Stimulated activated CD8-positive, alpha-beta memory T cell treated with anti-CD3 and anti-CD28 coated beads, Interleukin-12 subunit alpha, Interleukin-12 subunit beta, amount 100 ng/mL, for 1 hour (primary cell): ENCODE results near the gene BACE1.
"Not testable (repeated sequence)": the region's sequence is repeated elsewhere in the genome, so short reads cannot be mapped to it uniquely, and the experiment has no call there.

Experiments used
- DNase-seq: peaks from one replicate; pipeline ENCODE4 v3.0.0-alpha.2; 2020; ENCODE audit warnings: low read depth

BACE1 gene

DNA sequence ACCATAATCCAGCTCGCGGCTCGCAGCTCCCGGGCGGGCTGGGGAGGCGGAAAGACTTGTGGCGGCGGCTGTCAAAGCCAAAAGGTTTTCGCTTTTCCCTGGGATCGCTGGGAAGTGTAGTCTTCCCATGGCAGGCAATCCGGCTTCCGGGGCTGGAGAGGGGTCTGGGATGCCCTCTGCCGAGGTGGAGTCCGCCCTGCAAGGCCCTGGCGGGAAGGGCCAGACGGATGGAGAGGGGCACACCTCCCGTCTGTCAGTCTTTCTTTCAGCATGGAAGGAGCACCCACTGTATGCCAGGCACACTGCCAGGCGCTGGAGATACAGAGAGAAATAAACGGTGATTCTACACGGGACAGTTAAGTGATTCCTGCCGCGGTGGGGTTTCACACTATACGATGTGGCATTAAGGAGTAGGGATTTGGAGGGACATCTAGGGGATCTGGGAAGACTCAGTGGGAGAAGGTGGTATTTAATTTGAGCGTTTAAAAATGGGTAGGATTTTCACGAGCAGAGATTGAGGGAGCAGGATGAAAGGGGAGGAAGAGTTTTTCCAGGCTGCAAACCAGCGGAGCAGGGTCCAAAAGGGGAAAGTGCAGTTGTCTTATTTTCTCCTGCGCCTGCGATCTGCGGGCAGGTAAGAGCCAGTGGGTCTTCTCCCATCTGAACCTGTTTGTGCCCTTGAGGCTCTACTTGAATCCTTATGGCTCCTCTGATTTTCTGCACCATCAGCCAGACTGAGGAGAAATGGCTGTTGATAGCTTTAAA is at the start of gene BACE1:
TSS of gene BACE1 (minus strand) at position 60 of the 765 bp plus-strand sequence. CDS start 461 bp downstream, outside the sequence.
- no peak for DNase-seq

DNA sequence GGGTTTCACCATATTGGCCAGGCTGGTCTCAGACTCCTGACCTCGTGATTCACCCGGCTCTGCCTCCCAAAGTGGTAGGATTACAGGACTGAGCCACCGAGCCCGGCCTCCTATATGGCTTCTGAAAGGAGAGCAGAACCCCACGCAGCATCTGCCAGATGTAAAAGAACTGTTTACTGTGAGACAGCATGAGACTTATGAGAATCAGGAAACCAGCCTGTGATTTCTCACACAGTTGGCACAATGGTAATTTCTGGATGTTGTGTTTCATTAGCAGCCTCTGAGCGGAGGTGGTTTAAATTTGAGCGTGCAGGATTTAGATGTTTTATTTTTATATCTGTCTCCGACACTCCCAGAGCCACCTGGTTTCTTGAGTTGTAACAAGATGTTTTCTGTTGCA is 45.4 kb upstream of the BACE1 start:
- DNase-seq = no peak

DNA sequence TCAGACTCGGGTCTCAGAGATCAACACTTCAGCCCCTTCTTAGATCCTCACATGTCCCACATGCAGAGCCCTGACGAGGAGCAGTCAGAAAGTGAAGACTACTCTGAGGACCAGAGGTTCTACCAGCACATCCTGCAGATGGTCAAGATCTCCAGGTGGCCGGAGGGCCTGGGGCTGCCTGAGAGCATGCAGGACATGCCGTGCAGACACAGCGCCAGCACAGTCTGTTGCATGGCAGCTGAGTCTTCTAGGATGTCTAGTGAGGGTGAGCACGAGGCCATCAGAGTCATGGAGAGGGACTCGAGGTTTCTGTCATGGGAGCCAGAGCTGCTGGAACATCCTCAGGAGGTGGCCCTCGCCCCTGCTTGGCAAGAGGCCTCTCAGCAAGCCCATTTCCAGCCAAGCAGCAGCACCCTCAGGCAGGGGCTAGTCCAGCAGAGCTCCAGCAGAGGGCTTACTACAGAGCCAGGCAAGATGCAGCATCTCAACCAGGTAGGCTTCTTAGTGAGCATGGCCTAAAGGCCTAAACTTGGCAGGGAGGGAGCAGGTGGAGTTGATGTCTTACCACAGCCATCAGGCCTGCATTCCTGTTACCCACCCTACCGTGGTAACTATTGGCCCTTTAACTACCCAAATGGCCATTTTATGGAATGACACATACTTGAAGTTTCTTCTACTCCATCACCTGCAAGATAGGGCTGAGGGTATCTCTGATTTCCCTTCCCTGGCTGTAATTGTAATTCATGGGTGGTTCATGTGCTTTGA is 40.3 kb upstream of the BACE1 start:
- no peak for DNase-seq

- no peak for DNase-seq
These were observed 38.5 kb upstream of the BACE1 start for GRCh38 chr11:117354550-117354949.

- DNase-seq = no peak
These were observed 29.0 kb upstream of the BACE1 start for GRCh38 chr11:117345039-117345438.

DNA sequence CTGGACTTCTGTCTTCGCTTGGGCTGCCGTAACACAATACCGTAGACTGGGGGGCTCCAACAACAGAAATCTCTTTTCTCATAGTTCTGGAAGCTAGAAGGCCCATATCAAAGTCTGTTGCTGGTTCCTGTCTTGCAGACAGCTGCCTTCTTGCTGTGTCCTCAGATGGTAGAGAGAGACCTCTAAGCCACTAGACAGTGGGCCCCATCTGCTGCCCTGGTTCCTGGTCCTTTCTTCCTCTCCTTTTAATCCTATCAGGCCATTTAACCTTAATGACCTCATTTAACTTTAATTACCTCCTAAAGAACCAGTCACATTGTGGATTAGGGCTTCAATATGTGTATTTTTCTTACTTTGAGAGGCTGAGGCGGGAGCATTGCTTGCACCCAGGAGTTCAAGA is 21.0 kb upstream of the BACE1 start:
- DNase-seq = no peak

DNA sequence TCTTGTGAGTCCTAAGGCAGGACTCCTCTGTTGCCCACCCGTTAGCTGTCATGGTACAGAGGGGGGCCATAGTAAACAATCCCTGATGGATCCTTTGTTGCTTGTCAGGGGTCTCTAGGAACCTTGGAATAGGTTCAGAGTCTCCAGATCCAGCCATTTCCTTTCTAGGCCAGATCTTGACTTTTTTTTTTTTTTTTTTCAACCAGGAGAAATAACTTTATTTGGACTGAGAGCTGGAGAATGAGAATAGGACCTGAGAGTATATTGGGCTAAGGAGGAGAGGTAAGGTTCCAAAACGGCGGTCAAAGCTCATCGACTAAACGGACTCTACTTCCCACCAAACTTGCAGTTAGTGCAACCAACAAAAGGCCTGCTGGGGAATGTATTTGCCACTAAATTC is 19.3 kb upstream of the BACE1 start:
- DNase-seq = no peak

DNA sequence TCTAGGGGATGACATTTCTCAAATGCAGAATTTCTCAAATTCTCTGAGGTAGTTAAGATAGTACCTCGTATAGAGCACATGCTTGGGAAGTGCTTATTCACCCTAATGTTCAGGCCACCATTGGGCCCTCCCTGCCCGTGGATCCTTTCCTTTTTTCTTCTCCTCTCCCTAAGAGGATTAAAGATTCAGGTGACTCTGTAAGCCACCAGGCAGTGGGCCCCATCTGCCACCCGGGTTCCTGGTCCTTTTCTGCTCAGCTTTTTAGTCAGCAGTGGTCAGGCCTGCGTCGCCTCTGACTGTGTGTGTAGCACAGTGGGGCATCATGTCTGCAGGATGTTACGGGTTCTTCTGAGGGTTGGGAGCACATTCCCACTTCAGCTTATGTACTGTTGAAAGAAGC is 18.8 kb upstream of the BACE1 start:
- DNase-seq = no peak

DNA sequence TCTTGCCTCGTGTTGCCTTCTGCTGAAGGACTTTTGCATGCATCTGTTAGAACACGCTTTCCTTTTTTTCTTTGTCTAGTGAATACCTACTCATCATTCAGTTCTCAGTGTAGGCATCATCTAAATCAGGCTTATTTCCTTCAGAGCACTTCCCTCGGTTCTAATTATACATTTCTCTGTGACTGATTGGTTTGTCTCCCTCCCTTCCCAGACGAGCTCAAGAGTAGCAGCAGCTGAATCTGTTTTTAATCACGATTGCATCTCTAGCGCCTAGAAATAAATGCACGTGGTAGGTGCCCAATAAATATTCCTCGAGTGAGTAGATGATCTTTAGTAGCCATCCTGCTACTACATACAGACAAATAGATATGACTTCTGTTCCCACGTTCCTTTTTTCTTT is 17.9 kb upstream of the BACE1 start:
- no peak for DNase-seq

DNA sequence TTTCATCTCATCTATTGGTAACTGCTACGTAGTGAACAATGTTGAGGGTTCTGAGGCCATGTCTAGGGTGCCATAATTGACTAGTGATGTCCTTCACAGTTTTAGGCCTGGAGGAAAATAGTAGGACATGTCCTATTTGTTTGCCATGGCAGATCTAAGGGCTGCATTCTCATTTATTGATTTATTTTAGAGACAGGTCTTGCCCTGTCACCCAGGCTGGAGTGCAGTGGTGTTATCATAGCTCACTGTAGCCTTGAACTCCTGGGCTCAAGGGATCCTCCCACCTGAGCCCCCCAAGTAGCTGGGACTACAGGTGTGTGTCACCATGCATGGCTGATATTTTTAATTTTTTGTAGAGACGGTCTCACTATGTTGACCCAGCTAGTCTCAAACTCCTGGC is 16.8 kb upstream of the BACE1 start:
- no peak for DNase-seq

- DNase-seq = no peak
These were observed 12.4 kb upstream of the BACE1 start for GRCh38 chr11:117328375-117329010.

GRCh38 chr11:117327567-117328374 is 11.7 kb upstream of the BACE1 start, which contains the start of gene CEP164:
Gene CEP164 (plus strand): TSS chr11:117327854. CDS start chr11:117338587, 10,733 bp downstream.
- DNase-seq = peak; percentile 89

GRCh38 chr11:117327255-117327566 is 11.2 kb upstream of the BACE1 start:
- not testable (repeated sequence) for DNase-seq

DNA sequence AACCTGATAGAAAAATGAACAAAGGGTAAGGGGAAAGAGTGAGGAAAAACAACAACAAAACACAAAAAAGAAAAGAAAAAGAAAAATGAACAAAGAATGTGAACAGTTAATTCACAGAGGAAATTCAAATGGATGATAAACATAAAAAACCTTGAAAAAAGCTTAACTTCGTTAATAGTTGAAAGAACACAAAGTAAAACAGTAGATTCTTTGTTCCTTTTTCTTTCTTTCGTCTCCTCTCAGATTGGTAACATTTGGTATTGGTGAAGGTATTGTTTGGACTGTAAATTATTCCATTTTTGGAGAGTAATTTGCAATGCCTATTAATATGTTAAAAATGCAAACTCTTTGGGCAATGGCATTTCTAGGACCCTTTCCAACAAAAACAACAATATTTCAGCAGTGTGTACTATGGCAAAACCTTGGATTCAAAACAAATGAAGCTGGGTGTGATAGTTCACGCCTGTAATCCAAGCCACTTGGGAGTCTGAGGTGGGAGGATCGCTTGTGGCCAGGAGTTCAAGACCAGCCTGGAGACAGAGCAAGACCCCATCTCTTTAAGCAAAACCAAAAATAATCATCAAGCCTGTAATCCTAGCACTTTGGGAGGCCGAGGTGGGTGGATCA is 3.3 kb upstream of the BACE1 start:
- no peak for DNase-seq

DNA sequence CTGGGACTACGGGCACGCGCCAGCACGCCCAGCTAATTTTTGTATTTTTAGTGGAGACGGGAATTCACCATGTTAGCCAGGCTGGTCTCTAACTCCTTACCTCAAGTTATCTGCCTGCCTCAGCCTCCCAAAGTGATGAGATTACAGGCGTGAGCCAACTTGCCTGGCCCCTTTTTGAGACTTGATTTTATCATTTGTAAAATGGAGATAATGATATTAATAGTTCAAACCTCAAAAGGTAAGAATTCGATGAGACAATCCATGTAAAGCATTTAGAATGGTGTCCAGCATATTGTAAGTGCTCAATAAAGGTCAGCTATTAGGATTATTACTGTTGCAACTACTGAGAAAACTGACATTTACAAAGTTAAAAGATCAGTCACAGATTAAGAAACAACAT is 2.7 kb upstream of the BACE1 start:
- DNase-seq = no peak

- DNase-seq = no peak
These were observed 515 bp downstream of the BACE1 start for GRCh38 chr11:117315285-117316196.

- no peak for DNase-seq
These were observed 1.2 kb downstream of the BACE1 start for GRCh38 chr11:117314840-117315239.

DNA sequence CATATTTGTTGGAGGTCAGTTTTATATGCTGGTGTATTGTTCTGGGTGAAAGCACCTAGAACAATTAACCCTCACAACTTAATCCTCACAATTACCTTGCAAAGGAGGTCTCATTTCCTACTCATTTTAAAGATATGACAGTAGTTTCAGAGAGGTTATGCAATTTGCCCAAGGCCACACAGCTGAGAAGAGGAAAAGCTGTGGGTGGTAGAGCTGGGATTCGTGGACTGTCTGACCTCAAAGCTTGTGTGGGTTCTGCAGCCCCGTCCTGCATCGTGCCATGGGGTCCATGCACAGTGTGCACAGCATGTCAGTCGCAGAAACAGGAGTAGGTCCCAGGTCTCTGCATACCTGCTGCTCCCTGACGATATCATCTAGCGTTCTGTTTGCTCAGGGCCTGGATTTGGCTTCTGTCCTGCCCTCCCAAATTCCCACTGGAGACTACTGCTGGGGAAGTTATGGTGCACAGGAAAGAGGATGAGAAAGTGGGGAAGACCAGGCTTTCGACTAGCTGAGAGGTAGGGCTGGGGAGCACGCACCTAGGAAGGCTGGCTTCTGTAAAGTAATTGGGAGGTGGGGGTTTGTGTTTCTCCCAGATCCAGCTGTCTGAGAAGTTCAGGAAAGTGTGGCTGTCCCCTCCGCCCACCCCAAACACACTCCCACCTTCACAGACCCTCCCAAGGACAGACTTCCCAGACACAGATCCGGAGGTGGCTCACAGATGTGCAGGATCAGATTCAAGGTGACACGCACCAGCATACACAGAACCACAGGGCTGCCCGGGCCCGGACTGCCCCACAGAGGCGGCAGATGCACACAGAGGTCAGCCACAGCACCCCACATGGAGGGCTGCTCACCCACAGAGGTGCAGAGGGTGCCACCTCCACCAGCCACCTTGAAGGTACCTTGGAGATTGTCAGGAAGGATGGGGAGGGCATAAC is 2.0 kb downstream of the BACE1 start:
- DNase-seq = no peak

DNA sequence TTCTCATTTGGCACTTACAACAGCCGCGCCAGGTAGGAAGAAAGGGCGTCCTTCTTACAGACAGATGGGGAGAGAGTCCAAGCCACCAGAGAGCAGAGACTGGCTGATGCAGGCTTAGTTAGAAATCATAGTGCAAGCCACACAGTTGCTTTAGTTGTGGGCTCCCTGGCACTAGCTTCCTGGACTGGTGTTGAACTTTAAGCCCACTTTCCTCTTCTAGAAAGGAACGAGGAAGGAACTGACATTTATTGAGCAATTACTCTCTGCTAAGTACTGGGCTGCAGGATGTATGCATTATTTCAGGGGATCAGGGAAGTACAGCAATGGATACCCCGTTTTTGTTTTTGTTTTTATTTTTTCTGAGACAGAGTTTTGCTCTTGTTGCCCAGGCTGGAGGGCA is 3.0 kb downstream of the BACE1 start:
- no peak for DNase-seq

GRCh38 chr11:117309310-117309709 is 6.7 kb downstream of the BACE1 start:
- DNase-seq = no peak
